H9 (cell line): ENCODE measurements around the gene SHH. TPM values are rescaled to one million over a fixed set of nuclear protein-coding genes. Genes with fewer than 3 reads are reported as not detected.

Experiments
- DNase-seq: peaks from one replicate; pipeline ENCODE4 v3.0.0-alpha.2; 2017
- H2AFZ ChIP-seq: one replicate; pipeline ENCODE4 v1.6.1; 2013; ENCODE audit warnings: mild to moderate bottlenecking, low read length, control low read depth, moderate library complexity
- H2AK5ac ChIP-seq: 2 replicates; pipeline ENCODE4 v1.6.1; 2013; ENCODE audit warnings: low read length, control low read depth, mixed read lengths; ENCODE audit not compliant: insufficient read length
- H2BK120ac ChIP-seq: one replicate; pipeline ENCODE4 v1.6.1; 2013; ENCODE audit warnings: low read depth, mild to moderate bottlenecking, low read length, control low read depth, inconsistent platforms; ENCODE audit not compliant: poor library complexity, severe bottlenecking
- H2BK12ac ChIP-seq: 2 replicates; pipeline ENCODE4 v1.6.1; 2013; ENCODE audit warnings: low read length, control low read depth, mixed read lengths, low read depth; ENCODE audit not compliant: insufficient read length
- H2BK15ac ChIP-seq: 2 replicates; pipeline ENCODE4 v1.6.1; 2013; ENCODE audit warnings: low read depth, low read length, control low read depth
- H2BK20ac ChIP-seq: one replicate; pipeline ENCODE4 v1.6.1; 2013; ENCODE audit warnings: low read depth, mild to moderate bottlenecking, low read length, control low read depth, inconsistent platforms; ENCODE audit not compliant: poor library complexity, severe bottlenecking
- H2BK5ac ChIP-seq: 2 replicates; pipeline ENCODE4 v1.6.1; 2013; ENCODE audit warnings: low read length, control low read depth, mixed read lengths; ENCODE audit not compliant: insufficient read length
- H3K14ac ChIP-seq: 2 replicates; pipeline ENCODE4 v1.6.1; 2013; ENCODE audit warnings: low read length, control low read depth; ENCODE audit not compliant: insufficient read depth
- H3K18ac ChIP-seq: 2 replicates; pipeline ENCODE4 v1.6.1; 2013; ENCODE audit warnings: low read depth, mild to moderate bottlenecking, mixed read lengths, low read length, control low read depth; ENCODE audit not compliant: insufficient read length
- H3K23ac ChIP-seq: 2 replicates; pipeline ENCODE4 v1.6.1; 2013; ENCODE audit warnings: low read length, control low read depth, mixed read lengths, low read depth; ENCODE audit not compliant: insufficient read length
- H3K23me2 ChIP-seq: 2 replicates; pipeline ENCODE4 v1.6.1; 2013; ENCODE audit warnings: low read depth, mild to moderate bottlenecking, mixed read lengths, low read length, control low read depth; ENCODE audit not compliant: insufficient read length, poor library complexity, severe bottlenecking
- H3K27ac ChIP-seq: 2 replicates; pipeline ENCODE4 v1.5.1; 2013; ENCODE audit warnings: low read length, control low read depth, mixed read lengths, low read depth; ENCODE audit not compliant: insufficient read length
- H3K27me3 ChIP-seq: 2 replicates; pipeline ENCODE4 v1.6.1; 2013; ENCODE audit warnings: low read length, control low read depth, inconsistent platforms; ENCODE audit not compliant: insufficient read depth
- H3K4ac ChIP-seq: 2 replicates; pipeline ENCODE4 v1.6.1; 2013; ENCODE audit warnings: low read depth, mild to moderate bottlenecking, control low read depth, inconsistent platforms, low read length, moderate library complexity
- H3K4me1 ChIP-seq: 2 replicates; pipeline ENCODE4 v1.6.1; 2013; ENCODE audit warnings: low read length, control low read depth, inconsistent platforms; ENCODE audit not compliant: insufficient read depth
- H3K4me2 ChIP-seq: 2 replicates; pipeline ENCODE4 v1.6.1; 2013; ENCODE audit warnings: low read length, control low read depth, mixed read lengths; ENCODE audit not compliant: insufficient read length, insufficient read depth
- H3K56ac ChIP-seq: 2 replicates; pipeline ENCODE4 v1.6.1; 2013; ENCODE audit warnings: low read depth, mild to moderate bottlenecking, mixed read lengths, low read length, control low read depth; ENCODE audit not compliant: insufficient read length
- H3K79me1 ChIP-seq: 2 replicates; pipeline ENCODE4 v1.6.1; 2013; ENCODE audit warnings: low read depth, mild to moderate bottlenecking, moderate library complexity, low read length, control low read depth, inconsistent platforms; ENCODE audit not compliant: insufficient read depth, poor library complexity, severe bottlenecking
- H3K79me2 ChIP-seq: 2 replicates; pipeline ENCODE4 v1.6.1; 2013; ENCODE audit warnings: low read length, control low read depth, inconsistent platforms; ENCODE audit not compliant: insufficient read depth
- H3K9ac ChIP-seq: 2 replicates; pipeline ENCODE4 v1.6.1; 2013; ENCODE audit warnings: low read length, control low read depth, mixed read lengths; ENCODE audit not compliant: insufficient read length; ENCODE audit errors: extremely low read depth
- H3K9me3 ChIP-seq: one replicate; pipeline ENCODE4 v1.6.1; 2013; ENCODE audit warnings: low read depth, low read length, inconsistent platforms; ENCODE audit not compliant: control insufficient read depth
- H3T11ph ChIP-seq: one replicate; pipeline ENCODE4 v1.6.1; 2013; ENCODE audit warnings: mild to moderate bottlenecking, low read length, control low read depth, inconsistent platforms
- H4K20me1 ChIP-seq: one replicate; pipeline ENCODE4 v1.6.1; 2013; ENCODE audit not compliant: control insufficient read depth, insufficient read length, insufficient read depth
- H4K5ac ChIP-seq: 2 replicates; pipeline ENCODE4 v1.6.1; 2013; ENCODE audit warnings: low read depth, mild to moderate bottlenecking, mixed read lengths, low read length, control low read depth; ENCODE audit not compliant: insufficient read length
- H4K8ac ChIP-seq: replicated peaks from 2 replicates; pipeline ENCODE4 v1.6.1; 2013; ENCODE audit warnings: low read length, control low read depth, mixed read lengths, low read depth; ENCODE audit not compliant: insufficient read length
- H4K91ac ChIP-seq: 2 replicates; pipeline ENCODE4 v1.6.1; 2013; ENCODE audit warnings: low read depth, mild to moderate bottlenecking, moderate library complexity, mixed read lengths, low read length, control low read depth; ENCODE audit not compliant: insufficient read length
- H3K27ac Mint-ChIP-seq, 3 experiments: 2 replicates in 2 of 3; 3 replicates in 1 of 3; pipeline ENCODE4 v1.8.0; 2020 to 2021; ENCODE audit warnings: mixed read lengths in 3 of 3, mild to moderate bottlenecking in 1 of 3, moderate library complexity in 1 of 3
- H3K27me3 Mint-ChIP-seq: 2 replicates; pipeline ENCODE4 v1.8.0; 2021; ENCODE audit warnings: low read depth, mild to moderate bottlenecking, moderate library complexity, mixed read lengths
- H3K36me3 Mint-ChIP-seq, 3 experiments: 2 replicates in 2 of 3; 3 replicates in 1 of 3; pipeline ENCODE4 v1.8.0; 2020 to 2021; ENCODE audit warnings: low read depth in 3 of 3, mixed read lengths in 3 of 3; ENCODE audit not compliant: insufficient read depth in 1 of 3
- H3K4me1 Mint-ChIP-seq, 2 experiments: 2 replicates each; pipeline ENCODE4 v1.8.0; 2020; ENCODE audit warnings: mixed read lengths in 2 of 2
- H3K4me3 Mint-ChIP-seq, 2 experiments: 2 replicates in 1 of 2; 3 replicates in 1 of 2; pipeline ENCODE4 v1.8.0; 2020 to 2021; ENCODE audit warnings: mild to moderate bottlenecking in 2 of 2, mixed read lengths in 2 of 2, moderate library complexity in 1 of 2
- H3K9me3 Mint-ChIP-seq, 2 experiments: 2 replicates in 1 of 2; 3 replicates in 1 of 2; pipeline ENCODE4 v1.8.0; 2020; ENCODE audit warnings: mild to moderate bottlenecking in 2 of 2, mixed read lengths in 2 of 2, moderate library complexity in 1 of 2
- CTCF ChIP-seq: fragments of 200-600 bp; sonication (generic); conservative IDR thresholded peaks from 3 replicates; pipeline ENCODE4 v1.8.0; 2021; ENCODE audit warnings: antibody characterized with exemption, mild to moderate bottlenecking
- WGBS: extraction: QIAGEN DNeasy Blood & Tissue Kit; methylation state at CpG from one replicate; pipeline ENCODE4 v1.1.7; 2013; ENCODE audit warnings: missing lambda C conversion rate, low lambda C conversion rate, mixed read lengths; ENCODE audit not compliant: insufficient read length; ENCODE audit errors: extremely low coverage; 5-methylcytosine and 5-hydroxymethylcytosine counted together
- total RNA-seq: library from RNA; stranded (reverse); gene quantifications from 2 replicates; pipeline ENCODE4 v1.2.1, GENCODE V29; 2021

The SHH gene
- total RNA-seq, 1 experiment from 2014 or later, result 0.07 TPM

GRCh38 chr7:155787171-155787851 is 25.0 kb downstream of the SHH start:
- no peak overlapping the region; a peak in 1 of 7 replicates for H3K27ac Mint-ChIP-seq
- H3K9me3 Mint-ChIP-seq, result peaks cover 0 to 7% of the 10 kb centered on the region in 2 experiments; a peak in 3 of 5 replicates
- no peak overlapping the region for H3K9ac ChIP-seq

More at GRCh38 chr7:155787171-155787851, 25.0 kb downstream of the SHH start:
- WGBS, result no CpG with 5 or more reads among the region's 68 CpGs
- Histone ChIP-seq H2AK5ac (no peak overlapping the region), H3K4me1 (no peaks in the 10 kb centered on the region), H3K79me2 (no peaks in the 10 kb centered on the region), H2BK15ac (no peak overlapping the region), H3K4ac (no peak overlapping the region), H3K79me1 (no peaks in the 10 kb centered on the region), H3K9me3 (no peaks in the 10 kb centered on the region), H2AFZ (no peak overlapping the region), H4K8ac (no peak overlapping the region), H3K27me3 (no peaks in the 10 kb centered on the region; the same call in 1 of the 2 replicates), H4K91ac (no peak overlapping the region), H2BK120ac (no peak overlapping the region), H3K18ac (no peak overlapping the region), H4K5ac (no peak overlapping the region), H2BK5ac (no peak overlapping the region), H3K14ac (no peak overlapping the region; the same call in 1 of the 2 replicates), H3K27ac (no peak overlapping the region), H2BK12ac (no peak overlapping the region), H3K4me2 (peak overlapping the region; percentile 69), H2BK20ac (no peak overlapping the region), H4K20me1 (no peaks in the 10 kb centered on the region), H3K56ac (no peak overlapping the region), H3T11ph (no peak overlapping the region), H3K23ac (no peak overlapping the region), H3K23me2 (peaks cover 5% of the 10 kb centered on the region)
- H3K4me1 Mint-ChIP-seq, result peaks cover 6% of the 10 kb centered on the region in 2 experiments
- no peak for DNase-seq
- no peak for TF ChIP-seq CTCF
- H3K36me3 Mint-ChIP-seq, result peaks cover 0 to 9% (median 0%) of the 10 kb centered on the region in 3 experiments; a peak in 4 of 7 replicates
- peak overlapping the region; percentile 54 to 78 for H3K4me3 Mint-ChIP-seq
- peaks cover 39% of the 10 kb centered on the region for H3K27me3 Mint-ChIP-seq
